ENCODE measurements around the gene MSRB3. TPM values are rescaled to one million over a fixed set of nuclear protein-coding genes. Genes with fewer than 3 reads are reported as not detected.

MSRB3 gene
- total RNA-seq, 1 experiment from 2014 or later = 1.1 TPM

- Histone ChIP-seq H4K8ac (replicated peaks; ENCODE audit: insufficient read length, low read depth, low read length) (no peak overlapping the region), H3K9ac (ENCODE audit: extremely low read depth, insufficient read length, low read length) (no peak overlapping the region), H3K27me3 (ENCODE audit: insufficient read depth, low read length) (no peaks in the 10 kb centered on the region), H2BK120ac (ENCODE audit: low read depth, low read length, poor library complexity, severe bottlenecking) (no peak overlapping the region), H3K23me2 (ENCODE audit: insufficient read length, low read depth, low read length, poor library complexity, severe bottlenecking) (no peaks in the 10 kb centered on the region), H3T11ph (ENCODE audit: low read length) (no peak overlapping the region), H3K23ac (ENCODE audit: insufficient read length, low read depth, low read length) (no peak overlapping the region), H4K5ac (ENCODE audit: insufficient read length, low read depth, low read length) (no peak overlapping the region), H2BK12ac (ENCODE audit: insufficient read length, low read depth, low read length) (no peak overlapping the region), H2BK15ac (ENCODE audit: low read depth, low read length) (no peak overlapping the region), H4K91ac (ENCODE audit: insufficient read length, low read depth, low read length) (no peak overlapping the region), H2BK5ac (ENCODE audit: insufficient read length, low read length) (no peak overlapping the region), H2AFZ (ENCODE audit: low read length) (no peak overlapping the region), H2BK20ac (ENCODE audit: low read depth, low read length, poor library complexity, severe bottlenecking) (no peak overlapping the region), H3K4me2 (ENCODE audit: insufficient read depth, insufficient read length, low read length) (no peak overlapping the region), H3K14ac (ENCODE audit: insufficient read depth, low read length) (no peak overlapping the region), H3K79me1 (ENCODE audit: insufficient read depth, low read depth, low read length, poor library complexity, severe bottlenecking) (no peaks in the 10 kb centered on the region), H3K4me1 (ENCODE audit: insufficient read depth, low read length) (no peaks in the 10 kb centered on the region), H3K27ac (ENCODE audit: insufficient read length, low read depth, low read length) (no peak overlapping the region), H3K4ac (ENCODE audit: low read depth, low read length) (no peak overlapping the region), H3K9me3 (ENCODE audit: control insufficient read depth, low read depth, low read length) (no peaks in the 10 kb centered on the region), H3K79me2 (ENCODE audit: insufficient read depth, low read length) (no peaks in the 10 kb centered on the region), H4K20me1 (ENCODE audit: control insufficient read depth, insufficient read depth, insufficient read length) (no peaks in the 10 kb centered on the region), H2AK5ac (ENCODE audit: insufficient read length, low read length) (no peak overlapping the region), H3K18ac (ENCODE audit: insufficient read length, low read depth, low read length) (no peak overlapping the region), H3K56ac (ENCODE audit: insufficient read length, low read depth, low read length) (no peak overlapping the region)
- Mint-ChIP-seq H3K4me1 (no peaks in the 10 kb centered on the region), H3K27ac (no peak overlapping the region), H3K4me3 (no peak overlapping the region), H3K36me3 (ENCODE audit: insufficient read depth in 1 of 3, low read depth in 3 of 3) (no peaks in the 10 kb centered on the region), H3K27me3 (ENCODE audit: low read depth) (no peaks in the 10 kb centered on the region), H3K9me3 (no peaks in the 10 kb centered on the region)
- no peak for TF ChIP-seq CTCF (conservative IDR thresholded peaks at IDR 0.05)
- DNase-seq = no peak
- 100% methylated on average over 1 of the region's 3 CpGs for WGBS (ENCODE audit: extremely low coverage, insufficient read length, low lambda C conversion rate)
Measured at GRCh38 chr12:65464930-65465329, 186.4 kb downstream of the MSRB3 start.
